GM19324 (cell line): ENCODE data around the gene TBL2.
A peak's percentile ranks its signal among the peaks of the same experiment; 100 is the strongest.
"Not testable (repeated sequence)": the region's sequence is repeated elsewhere in the genome, so short reads cannot be mapped to it uniquely, and the experiment has no call there.

Source experiments
- ATAC-seq: cut with Tn5 transposase; IDR thresholded peaks from one replicate; pipeline ENCODE4 v1.9.1; 2021; ENCODE audit warnings: mild to moderate bottlenecking, moderate library complexity; ENCODE audit not compliant: unreplicated experiment, low FRiP score

The TBL2 gene, protein sequence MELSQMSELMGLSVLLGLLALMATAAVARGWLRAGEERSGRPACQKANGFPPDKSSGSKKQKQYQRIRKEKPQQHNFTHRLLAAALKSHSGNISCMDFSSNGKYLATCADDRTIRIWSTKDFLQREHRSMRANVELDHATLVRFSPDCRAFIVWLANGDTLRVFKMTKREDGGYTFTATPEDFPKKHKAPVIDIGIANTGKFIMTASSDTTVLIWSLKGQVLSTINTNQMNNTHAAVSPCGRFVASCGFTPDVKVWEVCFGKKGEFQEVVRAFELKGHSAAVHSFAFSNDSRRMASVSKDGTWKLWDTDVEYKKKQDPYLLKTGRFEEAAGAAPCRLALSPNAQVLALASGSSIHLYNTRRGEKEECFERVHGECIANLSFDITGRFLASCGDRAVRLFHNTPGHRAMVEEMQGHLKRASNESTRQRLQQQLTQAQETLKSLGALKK

DNA sequence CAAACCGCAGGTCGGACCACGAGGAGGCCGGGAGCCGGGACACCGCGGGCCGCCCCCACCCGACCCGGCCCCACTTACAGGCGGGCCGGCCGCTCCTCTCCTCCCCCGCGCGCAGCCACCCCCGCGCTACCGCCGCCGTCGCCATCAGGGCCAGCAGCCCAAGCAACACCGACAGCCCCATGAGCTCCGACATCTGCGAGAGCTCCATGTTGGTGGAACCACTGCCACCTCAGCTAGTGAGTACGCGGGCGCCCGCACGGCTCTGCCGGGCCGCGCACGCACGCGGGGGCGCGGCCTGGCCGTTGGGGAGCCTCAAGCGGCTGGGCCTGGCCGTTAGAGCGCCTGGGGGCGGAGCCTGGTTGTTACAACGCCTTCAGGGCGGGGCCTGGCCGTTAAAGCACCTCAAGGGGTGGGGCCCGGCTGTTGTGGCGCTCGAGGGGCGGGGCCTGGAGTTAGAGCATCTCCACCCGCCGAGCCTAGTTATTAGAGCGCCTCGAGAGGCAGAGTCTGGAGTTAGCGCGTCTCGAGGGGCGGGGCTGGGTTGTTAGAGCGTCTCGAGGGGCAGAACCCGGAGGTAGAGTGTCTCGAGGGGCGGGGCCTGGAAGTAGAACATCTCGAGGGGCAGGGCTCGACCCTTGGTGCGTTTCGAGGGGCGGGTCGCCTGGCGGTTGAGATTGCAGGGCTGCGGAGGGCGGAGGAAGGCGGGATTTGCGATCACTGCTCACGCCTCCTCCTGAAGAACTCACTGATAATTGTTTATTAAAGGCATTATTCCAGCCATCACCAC lies at the start of gene TBL2:
Gene TBL2 (minus strand): TSS at position 238 of the 787 bp plus-strand sequence. CDS start 30 bp downstream, at position 208.
- peak; percentile 93 for ATAC-seq

DNA sequence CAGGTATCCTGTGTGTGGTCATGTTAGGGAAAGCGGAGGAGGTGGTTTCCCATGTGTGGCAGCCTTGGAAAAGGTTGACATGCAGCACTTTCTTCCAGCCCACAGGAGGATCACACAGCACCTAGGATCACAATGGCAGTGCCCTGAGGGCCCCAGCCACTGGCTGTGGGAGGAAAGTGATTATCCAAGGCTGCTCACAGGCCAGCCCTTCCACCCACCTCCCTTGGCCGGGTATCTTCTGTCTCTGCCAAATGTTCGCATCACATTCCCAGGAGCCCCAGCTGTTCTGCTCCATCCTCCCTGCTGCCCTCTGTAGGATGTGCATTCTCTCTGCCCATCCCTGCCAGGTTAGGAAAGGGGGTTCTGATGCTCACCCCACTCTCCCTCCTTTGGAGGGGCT lies 48.4 kb upstream of the TBL2 start:
- no peak for ATAC-seq

DNA sequence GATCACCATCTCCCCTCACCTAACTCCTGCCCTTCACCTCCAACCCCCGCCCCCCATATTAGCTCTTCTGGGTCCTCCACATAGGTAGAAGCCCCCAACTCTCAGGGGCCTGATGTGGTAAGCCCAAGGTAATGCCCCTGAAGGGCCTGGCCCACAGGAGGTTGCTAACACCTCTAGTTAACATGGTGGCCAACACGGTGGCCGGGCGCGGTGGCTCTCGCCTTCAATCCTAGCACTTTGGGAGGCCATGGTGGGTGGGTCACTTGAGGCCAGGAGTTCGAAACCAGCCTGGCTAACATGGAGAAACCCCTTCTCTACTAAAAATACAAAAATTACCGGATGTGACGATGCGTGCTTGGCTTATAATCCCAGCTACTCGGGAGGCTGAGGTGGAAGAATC lies 46.9 kb upstream of the TBL2 start:
- no peak for ATAC-seq

DNA sequence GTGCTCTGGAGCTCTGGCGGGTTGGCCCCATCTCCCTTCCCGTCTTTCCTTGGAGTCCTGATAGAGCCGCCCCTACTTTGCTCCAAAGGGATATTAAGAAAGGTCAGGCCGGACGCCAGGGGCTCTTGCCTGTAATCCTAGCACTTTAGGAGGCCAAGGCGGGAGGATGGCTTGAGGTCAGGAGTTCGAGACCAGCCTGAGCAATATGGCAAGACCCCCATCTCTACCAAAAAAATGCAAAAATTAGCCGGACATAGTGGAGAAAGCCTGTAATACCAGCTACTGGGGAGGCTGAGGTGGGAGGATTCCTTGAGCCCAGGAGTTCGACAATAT lies 46.3 kb upstream of the TBL2 start:
- ATAC-seq: no peak

DNA sequence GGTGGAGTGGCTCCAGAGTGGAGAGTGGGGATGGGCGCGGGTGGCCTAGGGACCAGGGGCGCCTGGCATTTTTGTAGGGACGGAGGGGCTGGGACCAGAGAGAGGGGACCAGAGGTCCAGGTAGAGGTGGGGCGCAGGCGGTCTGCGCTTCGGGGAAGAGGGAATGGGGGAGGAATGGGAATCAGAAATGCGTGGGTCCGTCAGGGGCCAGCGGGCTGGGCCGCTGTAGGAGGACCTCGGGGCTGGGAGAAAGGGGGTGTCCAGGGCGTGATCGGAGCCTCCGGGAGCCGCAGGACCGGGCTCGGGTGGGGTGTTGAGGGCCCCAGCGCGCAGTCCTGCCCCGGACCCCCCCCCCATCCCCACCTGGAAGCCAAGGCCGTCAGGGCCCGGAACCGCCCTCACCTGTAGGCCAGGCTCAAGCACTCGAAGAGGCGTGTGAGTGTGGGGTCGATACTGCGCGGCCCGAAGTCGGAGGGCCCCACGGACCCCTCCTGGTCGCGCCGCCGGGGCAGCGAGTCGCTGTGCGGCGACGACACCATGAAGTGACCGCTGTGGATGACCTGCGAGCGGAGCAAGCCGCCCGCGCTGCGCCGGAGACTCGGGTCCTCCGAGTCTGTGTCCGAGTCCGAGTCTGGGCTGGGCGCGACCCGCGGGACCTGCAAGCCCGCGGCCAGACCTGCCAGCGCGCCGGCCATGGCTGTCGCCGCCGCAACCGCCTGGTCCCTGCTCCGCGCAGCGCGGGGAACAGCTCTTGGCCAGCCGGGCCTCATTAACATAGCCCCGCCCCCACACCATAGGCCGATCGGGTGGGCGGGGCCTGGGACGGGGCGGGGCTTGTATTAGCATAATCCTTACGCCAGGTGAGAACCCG lies 45.7 kb upstream of the TBL2 start, which contains the start of gene MLXIPL:
Gene MLXIPL (minus strand): TSS at position 725 of the 871 bp plus-strand sequence. CDS start 30 bp downstream, at position 695.
- no peak for ATAC-seq

DNA sequence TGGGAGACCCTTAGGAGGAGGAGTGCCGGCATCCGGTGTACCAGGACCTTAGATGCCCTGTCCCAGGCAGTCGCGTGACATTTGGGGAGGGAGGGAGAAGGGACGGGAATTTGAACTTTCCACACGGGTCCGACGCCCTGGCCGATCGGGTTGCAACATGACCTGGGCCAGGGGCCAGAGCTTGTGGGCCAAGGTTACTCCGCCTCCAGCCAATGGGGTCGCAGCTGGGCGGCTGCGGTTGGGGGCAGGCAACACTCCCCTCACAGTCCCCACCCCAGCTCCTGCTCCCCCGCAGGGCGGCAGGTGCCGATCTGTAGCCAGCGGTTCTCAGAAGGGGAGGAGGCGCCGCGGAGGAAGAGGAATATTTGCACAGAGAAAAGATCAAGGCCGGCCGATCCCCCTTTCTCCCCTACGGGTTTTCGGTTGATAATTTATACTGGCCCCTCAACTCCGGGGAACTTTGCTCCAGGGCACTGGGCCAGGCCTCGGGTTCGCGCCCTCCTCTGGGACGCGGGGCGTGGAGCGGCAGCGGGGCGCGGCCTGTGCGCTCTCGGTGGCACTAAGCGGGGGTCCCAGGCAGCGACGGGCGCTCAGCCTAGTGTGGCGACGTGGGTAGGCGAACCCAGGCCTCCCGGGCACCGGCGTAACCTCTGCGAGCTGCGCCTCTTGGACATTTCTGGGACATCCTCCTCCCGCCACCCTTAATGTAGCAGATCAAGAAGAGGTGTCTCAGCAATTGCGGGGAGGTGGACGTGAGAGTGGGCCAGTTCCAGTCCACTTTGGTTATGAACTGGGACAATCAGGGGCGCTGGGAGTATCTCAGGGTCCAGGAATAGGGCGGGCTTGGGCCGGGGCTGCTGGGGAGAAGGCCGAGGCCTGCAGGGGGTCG lies 44.8 kb upstream of the TBL2 start:
- ATAC-seq: no peak

DNA sequence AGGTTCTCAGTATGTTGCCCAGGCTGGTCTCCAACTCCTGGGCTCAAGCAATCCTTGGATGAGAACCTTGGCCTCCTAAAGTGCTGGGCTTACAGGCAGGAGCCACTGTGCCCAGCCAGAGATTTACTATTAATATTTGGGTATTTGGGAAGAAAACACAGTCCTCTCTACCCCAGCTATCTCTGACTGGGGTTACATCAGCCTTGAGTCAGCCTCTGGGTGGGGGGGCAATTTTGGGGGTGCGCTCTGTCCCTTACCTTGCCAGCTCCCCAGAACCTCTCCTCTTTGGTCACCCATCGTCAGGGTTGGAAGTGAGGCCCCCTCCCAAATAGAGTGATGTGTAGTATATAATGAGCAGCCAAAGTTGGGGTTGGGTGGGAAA lies 44.1 kb upstream of the TBL2 start:
- no peak for ATAC-seq

DNA sequence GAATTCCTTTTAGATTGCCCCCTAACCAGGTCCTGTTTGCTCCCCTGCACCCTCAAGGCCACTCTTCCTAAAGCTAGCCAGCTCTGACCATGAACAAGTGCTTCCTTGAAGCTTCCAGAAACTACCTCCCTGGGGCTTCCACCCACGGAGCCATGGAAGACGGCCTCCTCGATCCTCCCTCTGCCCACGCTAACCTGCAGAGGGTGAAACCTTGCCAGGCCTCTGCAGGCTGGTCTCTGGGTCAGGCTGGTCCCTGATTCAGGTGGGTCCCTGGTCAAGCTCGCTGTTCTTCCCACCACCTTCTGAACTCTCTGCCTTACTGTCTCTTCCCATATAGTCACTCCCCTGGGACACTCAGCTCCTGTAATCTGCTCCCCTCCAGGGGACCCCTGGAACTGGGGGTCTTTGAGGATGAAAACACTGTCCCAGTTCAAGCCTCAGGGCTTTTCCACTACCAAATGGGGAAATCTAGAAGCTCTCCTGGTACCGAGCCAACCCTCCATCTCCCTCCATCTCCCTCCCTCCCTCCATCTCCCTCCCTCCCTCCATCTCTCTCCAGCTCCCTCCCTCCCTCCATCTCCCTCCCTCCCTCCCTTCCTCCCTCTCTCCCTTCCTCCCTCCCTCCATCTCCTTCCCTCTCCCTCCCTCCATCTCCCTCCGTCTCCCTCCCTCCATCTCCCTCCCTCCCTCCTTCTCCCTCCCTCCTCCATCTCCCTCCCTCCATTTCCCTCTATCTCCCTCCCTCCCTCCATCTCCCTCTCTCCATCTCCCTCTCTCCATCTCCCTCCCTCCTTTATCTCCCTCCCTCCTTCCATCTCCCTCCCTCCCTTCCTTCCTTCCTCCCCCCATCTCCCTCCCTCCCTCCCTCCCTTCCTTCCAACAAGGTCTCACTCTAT lies 43.0 kb upstream of the TBL2 start:
- ATAC-seq: no peak

DNA sequence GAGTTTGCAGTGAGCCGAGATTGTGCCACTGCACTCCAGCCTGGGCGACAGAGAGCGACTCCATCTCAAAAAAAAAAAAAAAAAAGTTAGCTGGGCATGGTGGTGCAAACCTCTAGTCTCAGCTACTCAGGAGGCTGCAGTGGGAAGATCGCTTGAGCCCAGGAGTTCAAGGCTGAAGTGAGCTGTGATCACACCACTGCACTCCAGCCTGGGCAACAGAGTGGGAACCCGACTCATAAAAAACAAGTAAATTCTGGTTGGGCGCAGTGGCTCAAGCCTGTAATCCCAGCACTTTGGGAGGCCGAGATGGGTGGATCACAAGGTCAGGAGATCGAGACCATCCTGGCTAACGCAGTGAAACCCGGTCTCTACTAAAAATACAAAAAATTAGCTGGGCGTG lies 41.0 kb upstream of the TBL2 start:
- ATAC-seq: not testable (repeated sequence)

DNA sequence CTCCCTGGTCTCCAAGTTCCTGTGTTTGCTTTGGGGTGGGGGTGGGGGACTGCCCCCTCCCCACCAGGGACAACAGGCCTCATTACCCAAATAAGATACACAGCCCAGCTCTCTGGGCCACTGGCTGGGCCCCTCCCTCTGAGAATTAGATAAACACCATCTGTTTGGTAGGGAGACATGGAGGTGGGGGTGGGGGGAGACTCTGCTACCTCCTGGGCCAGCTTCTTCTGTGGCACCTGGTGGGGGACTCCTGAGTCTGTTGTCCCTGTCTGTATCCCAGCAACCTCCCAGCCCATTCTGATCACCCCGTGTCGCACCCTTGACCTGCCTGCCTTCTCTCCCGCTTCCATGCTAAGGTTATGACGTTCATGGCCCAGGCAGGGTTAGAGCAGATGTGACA lies 40.2 kb upstream of the TBL2 start:
- ATAC-seq: no peak

DNA sequence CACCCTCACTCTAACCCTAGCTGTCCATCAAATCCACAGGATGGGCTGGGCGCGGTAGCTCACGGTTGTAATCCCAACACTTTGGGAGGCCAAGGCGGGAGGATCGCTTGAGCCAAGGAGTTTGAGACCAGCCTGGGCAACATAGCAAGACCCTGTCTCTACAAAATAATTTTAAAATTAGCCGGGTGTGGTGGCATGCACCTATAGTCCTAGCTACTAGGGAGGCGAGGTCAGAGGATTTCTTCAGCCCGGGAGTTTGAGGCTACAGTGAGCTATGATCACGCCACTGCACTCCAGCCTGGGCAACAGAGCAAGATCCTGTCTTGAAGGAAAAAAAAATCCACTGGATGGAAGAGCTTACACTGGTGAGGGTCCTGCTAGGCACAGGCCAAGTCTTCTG lies 39.1 kb upstream of the TBL2 start:
- ATAC-seq: not testable (repeated sequence)

DNA sequence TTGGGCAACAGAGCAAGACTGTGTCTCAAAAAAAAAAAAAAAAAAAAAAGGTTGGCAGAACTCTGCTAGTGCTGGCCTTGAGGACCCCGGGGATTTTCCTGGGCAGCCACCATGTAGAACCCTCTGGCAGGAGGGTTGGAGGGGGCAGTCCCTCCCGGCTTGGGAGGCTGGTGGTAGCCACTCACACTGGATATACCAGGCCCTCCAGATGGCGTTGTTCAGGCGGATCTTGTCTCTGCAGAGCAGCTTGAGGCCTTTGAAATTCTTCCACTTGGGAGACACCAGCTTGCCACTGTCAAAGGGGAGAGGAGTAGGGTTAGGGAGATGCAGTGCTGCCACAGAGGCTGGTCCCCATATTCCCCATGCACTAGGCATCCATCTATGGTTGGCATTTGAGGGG lies 37.5 kb upstream of the TBL2 start:
- no peak for ATAC-seq

DNA sequence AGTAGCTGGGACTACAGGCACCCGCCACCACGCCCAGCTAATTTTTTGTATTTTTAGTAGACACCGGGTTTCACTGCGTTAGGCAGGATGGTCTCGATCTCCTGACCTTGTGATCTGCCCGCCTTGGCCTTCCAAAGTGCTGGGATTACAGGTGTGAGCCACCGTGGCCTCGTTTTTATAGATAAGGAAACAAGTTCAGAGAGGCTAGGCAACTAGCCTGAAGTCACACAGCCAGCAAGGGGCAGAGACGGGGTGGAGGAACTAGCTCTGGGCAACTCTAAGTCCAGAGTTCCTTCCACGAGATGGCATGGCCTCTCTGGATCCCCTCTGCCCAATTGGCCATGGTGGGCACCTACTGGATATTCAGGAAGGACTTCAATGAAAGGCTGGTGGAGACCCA lies 36.6 kb upstream of the TBL2 start:
- not testable (repeated sequence) for ATAC-seq

DNA sequence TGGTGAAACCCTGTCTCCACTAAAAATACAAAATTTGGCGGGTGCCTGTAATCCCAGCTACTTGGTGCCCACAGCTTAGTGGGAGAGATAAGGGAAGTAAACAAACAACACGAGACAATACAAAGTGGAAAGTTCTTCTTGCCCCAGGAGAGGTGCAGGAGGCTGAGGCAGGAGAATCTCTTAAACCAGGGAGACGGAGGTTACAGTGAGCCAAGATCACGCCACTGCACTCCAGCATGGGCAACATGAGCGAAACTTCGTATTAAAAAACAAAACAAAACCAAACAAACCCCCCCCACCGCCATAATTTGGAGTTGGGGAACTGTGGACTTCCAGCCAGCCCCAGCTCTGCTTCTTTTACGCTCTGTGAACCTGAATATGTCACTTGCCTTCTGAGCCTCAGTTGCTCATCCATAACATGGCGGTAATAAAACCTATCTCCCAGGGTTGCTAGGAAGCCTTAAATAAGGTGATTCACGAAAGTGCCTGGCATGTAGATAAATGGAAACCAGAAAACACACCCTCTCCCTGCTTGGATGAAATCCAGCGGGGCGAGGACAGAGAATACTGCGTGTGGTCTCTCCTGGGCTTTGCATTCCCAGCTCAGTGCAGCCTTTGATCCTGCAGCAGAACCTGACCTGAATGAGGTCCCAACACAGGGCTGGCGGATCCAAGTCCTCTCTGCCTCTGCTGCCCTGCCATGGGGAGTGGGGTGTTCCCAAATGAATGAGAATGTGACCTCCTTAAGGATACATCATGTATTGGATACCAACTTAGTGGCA lies 35.8 kb upstream of the TBL2 start:
- no peak for ATAC-seq

DNA sequence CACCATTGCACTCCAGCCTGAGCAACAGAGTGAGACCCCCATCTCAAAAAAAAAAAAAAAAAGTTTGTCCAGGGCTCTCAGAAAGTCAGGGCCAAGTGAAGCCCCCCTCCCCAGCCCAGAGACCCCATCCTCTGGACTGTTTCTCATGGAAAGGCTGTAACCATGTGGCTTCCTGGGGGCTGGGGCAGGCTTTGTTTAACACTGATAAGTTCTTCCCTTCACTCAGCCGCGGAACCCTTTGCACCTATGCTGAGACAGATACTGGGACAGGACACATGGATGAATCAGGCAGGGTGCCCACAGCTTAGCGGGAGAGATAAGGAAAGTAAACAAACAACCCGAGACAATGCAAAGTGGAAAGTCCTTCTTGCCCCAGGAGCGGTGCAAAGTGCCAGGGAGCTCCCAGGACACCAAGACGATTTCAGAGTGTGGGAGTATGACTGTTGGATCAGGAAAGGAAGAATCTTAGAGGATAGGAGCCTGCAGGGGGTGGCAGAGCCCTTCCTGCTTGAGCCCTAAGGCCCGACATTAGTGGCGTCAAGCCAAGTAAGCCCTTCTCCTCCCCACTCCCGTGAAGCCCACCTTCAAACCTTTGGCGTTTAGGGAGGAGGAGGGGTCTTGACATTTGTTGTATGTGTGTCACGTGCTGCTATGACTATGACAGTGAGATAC lies 34.4 kb upstream of the TBL2 start:
- ATAC-seq: no peak

DNA sequence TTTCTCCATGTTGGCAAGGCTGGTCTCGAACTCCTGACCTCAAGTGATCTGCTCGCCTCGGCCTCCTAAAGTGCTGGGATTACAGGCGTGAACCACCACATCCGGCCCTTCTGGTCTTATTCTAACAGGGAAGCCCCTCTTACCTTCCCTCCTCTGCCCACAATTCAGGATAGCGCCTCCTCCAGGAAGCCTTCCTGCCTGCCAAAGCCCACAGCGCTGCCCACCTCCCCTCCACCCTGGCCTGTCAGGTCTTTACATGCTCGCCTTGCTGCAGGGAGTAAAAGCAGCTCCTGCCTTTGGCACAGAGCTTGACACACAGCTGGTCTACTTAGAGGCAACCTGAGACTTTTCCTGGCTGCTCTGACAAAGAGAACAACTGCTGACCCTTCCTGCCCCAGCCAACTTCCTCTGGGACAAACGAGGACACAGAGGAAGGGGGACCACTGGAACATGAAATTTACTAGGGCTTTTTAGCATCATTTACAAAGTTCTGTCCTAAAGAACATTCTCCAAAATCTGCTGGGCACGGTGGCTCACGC lies 32.7 kb upstream of the TBL2 start:
- ATAC-seq: no peak

DNA sequence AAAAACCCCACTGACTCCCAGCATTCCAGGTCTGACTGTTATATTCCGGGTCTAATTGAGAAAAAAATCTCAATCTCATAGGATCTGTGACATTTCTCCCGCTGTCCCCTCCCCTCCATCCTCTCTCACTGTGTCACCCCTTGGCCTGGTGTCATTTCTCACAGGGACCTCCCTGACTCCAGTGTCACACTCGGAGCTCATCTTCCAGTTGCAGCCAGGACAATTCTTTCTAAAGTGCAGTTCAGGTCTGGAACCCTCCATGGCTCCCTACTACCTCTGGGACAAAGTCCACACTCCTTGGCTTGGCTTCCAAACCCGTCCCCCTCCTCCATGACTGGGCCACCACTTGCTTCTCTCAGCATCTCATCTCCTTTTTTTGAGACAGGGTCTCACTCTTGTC lies 31.7 kb upstream of the TBL2 start:
- no peak for ATAC-seq
